GM19099 (cell line): ENCODE measurements around the gene RADIL.
A peak's percentile ranks its signal among the peaks of the same experiment; 100 is the strongest.

Experiments used
- POLR2A ChIP-seq: IDR thresholded peaks from 3 replicates; pipeline ENCODE4 v1.6.1; 2011; ENCODE audit warnings: low read depth; ENCODE audit not compliant: insufficient read length; ENCODE audit errors: extremely low read depth

RADIL gene

GRCh38 chr7:4785371-4785770, 98.1 kb downstream of the RADIL start:
- TF ChIP-seq POLR2A: no peak

- no peak for TF ChIP-seq POLR2A
Measured at GRCh38 chr7:4784799-4785198, 98.7 kb downstream of the RADIL start.

GRCh38 chr7:4783762-4784351, 99.7 kb downstream of the RADIL start:
- no peak for TF ChIP-seq POLR2A

- TF ChIP-seq POLR2A: no peak
Measured at GRCh38 chr7:4783292-4783652, 100.2 kb downstream of the RADIL start.

GRCh38 chr7:4782333-4783291, 100.9 kb downstream of the RADIL start:
- TF ChIP-seq POLR2A: no peak

- TF ChIP-seq POLR2A: no peak
Measured at GRCh38 chr7:4781366-4782069, 102.0 kb downstream of the RADIL start.

- TF ChIP-seq POLR2A: no peak
Measured at GRCh38 chr7:4779118-4779517, 104.4 kb downstream of the RADIL start.

- no peak for TF ChIP-seq POLR2A
Measured at GRCh38 chr7:4775848-4776623, 107.5 kb downstream of the RADIL start.

- peak; percentile 93 for TF ChIP-seq POLR2A
Measured at GRCh38 chr7:4775250-4775847, 108.2 kb downstream of the RADIL start, which contains the start of gene AP5Z1. Gene AP5Z1, plus strand, starts transcription at chr7:4775623. Its CDS starts 93 bp downstream, at chr7:4775716.

GRCh38 chr7:4774658-4775249, 108.8 kb downstream of the RADIL start:
- TF ChIP-seq POLR2A: no peak

- TF ChIP-seq POLR2A: no peak
Measured at GRCh38 chr7:4774007-4774406, 109.5 kb downstream of the RADIL start.

GRCh38 chr7:4772306-4772705, 111.2 kb downstream of the RADIL start:
- TF ChIP-seq POLR2A: no peak

GRCh38 chr7:4771737-4772136, 111.8 kb downstream of the RADIL start:
- no peak for TF ChIP-seq POLR2A

- no peak for TF ChIP-seq POLR2A
Measured at GRCh38 chr7:4770886-4771285, 112.6 kb downstream of the RADIL start.

- no peak for TF ChIP-seq POLR2A
Measured at GRCh38 chr7:4769761-4770160, 113.8 kb downstream of the RADIL start.
